ENCODE data around the gene PRRC1.

DNA sequence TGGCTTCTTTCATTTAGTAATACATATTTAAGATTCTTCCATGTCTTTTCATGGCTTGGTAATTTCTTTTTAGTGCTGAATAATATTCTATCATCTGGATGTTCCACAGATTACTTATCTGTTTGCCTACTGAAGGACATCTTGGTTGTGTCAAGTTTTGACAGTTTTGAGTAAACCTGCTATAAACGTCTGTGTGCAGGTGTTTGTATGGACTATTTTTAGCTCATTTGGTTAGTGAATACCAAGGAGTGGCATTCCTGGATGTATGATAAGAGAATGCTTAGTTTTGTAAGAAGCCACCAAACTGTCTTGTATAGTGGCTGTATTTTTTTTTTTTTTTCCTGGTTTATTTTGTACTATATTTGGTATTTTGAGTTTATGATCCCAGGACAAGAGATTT lies 38.4 kb downstream of the PRRC1 start:
- TF ChIP-seq, protein P1, sequence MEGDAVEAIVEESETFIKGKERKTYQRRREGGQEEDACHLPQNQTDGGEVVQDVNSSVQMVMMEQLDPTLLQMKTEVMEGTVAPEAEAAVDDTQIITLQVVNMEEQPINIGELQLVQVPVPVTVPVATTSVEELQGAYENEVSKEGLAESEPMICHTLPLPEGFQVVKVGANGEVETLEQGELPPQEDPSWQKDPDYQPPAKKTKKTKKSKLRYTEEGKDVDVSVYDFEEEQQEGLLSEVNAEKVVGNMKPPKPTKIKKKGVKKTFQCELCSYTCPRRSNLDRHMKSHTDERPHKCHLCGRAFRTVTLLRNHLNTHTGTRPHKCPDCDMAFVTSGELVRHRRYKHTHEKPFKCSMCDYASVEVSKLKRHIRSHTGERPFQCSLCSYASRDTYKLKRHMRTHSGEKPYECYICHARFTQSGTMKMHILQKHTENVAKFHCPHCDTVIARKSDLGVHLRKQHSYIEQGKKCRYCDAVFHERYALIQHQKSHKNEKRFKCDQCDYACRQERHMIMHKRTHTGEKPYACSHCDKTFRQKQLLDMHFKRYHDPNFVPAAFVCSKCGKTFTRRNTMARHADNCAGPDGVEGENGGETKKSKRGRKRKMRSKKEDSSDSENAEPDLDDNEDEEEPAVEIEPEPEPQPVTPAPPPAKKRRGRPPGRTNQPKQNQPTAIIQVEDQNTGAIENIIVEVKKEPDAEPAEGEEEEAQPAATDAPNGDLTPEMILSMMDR (conservative IDR thresholded peaks at IDR 0.05; ENCODE audit: low read depth, low read length), result no peak
- TF ChIP-seq EZH2 (IDR thresholded peaks at IDR 0.05; ENCODE audit: borderline replicate concordance, low read depth, low read length, poor library complexity, severe bottlenecking), result no peak

Data from A673 (cell line).